ENCODE measurements around the gene POLE.

POLE gene

DNA sequence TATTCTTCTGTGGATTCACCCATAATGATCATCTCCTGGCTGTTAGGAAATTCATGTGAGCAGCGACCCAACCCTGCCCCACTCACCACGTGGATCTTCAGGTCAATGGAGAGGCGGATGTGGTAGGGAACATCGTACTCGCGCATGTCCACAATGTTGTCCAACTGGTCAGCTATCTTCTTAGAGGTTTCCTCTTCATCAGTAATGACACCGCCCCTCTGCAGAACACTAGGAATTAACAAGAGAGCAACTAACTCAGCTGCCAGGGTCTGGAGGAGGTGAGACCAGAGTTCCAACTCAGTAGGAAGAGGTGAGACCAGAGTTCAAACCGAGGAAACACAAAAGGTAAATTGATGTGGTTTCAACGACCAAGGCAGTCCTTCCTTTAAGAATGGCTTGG lies 9.7 kb downstream of the POLE start:
- in situ Hi-C loops (cut with MboI; ENCODE audit: low sequenced_read_pairs) = no loop called here

DNA sequence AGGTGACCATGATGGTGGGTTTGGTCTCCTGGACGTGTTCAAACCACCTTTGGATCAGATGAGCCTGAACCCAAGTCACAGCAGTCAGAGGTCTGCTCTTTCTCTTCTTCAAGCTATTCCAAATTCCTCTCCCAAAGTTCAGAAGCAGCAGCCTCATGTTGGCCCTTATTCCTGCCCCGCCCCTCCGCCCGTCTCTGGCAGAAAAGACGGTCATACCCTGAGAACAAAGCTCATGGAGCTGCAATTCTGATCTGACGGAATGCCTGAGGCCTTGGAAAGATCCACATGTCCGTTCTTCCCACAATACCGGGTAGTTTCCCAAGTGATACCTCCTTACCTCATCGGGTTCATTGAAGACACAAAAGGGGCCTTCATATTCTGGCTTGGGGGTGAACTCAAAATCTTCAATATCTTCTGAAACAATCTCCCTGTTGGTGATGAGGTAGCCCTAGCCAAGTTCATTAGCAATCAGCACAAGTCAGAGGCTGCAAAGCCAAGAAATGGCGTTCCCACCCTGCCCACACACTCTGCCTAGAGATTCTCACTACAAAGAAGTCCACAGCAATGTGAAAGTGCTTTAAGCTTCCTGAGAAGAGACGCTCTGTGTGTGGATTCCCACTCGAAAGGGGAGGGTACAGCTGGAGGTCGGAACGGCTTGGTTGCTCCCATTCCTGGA lies 11.2 kb downstream of the POLE start:
- in situ Hi-C loops (cut with MboI; ENCODE audit: low sequenced_read_pairs) = no loop called here

DNA sequence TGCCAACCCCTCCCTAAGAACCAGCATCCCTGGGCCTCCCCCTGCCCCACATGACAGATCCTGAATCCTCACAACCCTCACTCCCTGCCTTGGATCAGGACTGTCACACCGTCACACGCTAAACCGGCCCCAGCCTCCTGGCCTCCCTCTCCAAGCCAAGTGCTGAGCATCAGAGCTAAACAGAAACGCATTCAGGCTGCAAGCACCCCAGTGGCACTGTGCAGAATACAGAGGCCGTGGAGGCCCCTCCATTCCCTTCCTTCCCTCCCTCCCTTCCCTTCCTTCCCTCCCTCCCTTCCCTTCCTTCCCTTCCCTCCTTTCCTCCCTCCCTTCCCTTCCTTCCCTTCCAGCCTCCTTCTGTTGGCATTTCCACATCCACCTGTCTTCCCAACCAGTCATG lies 12.6 kb downstream of the POLE start:
- in situ Hi-C loops (cut with MboI; ENCODE audit: low sequenced_read_pairs) = no loop called here

DNA sequence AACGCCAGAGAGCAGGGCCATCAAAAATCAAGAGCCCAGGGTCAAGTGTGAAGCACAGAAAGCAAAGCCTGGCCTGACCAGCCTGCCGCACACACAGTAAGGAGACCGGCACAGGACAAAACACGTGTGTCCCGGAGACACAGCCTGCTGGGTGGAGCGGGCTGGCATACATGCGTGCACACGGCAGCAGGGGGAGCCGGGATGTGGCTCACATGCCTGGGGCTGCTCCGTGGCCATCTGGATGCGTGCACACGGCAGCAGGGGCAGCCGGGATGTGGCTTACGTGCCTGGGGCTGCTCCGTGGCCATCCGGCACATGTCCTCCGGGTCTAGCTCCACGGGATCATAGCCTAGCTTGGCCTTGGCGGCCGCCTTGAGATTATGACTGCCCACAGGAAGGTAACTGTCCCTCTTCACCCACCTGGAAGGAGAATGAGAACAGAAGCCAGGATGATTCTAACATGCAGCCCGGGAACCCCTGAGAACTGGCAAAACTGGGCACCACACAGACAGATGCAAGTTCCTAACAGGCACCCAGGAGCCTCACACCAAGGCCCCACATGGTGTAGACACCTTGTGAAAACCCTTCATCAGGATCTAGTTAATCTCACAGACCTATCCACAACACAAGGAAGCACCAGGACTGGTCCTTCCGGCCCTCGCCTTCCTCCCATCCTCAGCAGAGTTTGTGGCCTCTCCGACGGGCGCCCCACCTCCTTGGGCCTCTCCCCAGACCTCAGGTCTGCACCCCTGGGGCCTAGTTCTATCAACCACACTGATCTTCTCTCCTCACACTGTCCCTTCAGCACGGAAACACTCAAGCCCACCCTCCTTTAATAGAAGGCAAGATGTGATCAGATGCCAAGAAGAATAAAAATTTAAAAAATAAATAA lies 13.6 kb downstream of the POLE start:
- in situ Hi-C loops (cut with MboI; ENCODE audit: low sequenced_read_pairs) = no loop called here

DNA sequence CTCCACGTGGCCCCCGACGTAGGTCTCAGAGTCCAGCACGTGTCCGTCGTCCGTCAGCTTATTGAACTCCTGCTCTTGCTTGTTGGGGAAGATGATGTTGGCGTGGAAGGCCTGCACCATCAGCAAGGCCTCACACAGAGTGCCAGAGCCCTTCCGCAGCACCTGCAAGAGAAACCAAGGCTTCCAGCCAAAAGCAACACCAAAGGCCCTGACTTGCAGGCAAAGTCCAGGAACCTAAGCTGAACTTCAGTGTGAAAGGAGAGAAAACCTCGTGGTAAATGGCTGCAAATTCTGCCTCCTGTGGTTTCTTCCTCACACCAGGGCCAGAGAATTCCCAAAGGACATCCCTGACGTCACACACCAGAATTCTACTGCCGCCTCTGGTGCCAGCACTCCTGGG lies 14.5 kb downstream of the POLE start:
- in situ Hi-C loops (cut with MboI; ENCODE audit: low sequenced_read_pairs) = no loop called here

DNA sequence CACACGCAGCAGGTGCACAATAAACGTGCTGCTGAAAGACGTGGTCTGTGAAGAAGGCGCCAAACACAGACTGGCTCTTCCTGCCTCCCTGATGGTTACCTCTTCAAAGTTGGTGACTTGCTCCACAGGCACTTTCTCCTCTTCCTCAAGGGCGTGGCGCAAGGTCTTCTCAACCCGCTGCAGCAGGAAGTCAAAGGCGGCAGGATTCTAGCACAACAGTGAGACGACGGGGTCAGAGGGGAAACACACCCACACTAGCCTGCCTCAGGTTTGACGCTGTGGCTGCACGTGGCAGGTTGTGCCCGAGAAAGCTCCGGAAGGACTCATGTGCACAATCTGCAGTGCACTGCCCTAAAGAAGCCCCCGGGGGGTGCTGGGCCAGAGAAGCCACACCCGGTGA lies 15.0 kb downstream of the POLE start:
- in situ Hi-C loops (cut with MboI; ENCODE audit: low sequenced_read_pairs) = no loop called here

DNA sequence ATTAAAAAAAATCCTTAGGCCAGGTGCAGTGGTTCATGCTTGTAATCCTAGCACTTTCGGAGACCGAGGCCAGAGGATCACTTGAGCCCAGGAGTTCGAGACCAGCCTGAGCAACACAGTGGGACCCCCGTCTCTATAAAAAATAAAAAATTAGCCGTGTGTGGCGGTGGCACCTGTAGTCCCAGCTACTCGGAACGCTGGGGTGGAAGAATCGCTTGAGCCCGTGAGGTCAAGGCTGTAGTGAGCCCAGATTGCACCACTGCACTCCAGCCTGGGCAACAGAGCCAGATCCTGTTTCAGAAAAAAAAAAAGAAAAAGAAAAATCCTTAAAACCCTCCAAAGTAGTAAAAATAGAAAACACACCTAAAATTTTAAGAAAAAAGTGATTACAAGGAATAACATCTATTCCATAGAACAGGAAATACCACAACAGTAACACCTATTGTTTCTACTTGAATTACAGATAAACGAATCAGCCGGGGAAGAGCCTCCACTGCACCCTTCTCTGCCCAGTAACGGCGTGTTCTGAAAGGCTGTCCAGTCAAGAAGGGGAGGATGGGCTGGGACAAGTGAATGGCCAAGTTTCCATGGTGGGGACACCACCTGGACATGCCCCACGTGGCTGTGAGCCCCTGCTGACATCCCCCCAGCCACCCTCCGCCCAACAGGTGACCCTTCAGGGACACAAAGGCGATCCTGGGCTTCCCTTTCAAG lies 17.8 kb downstream of the POLE start:
- in situ Hi-C loops (cut with MboI; ENCODE audit: low sequenced_read_pairs) = no loop called here

DNA sequence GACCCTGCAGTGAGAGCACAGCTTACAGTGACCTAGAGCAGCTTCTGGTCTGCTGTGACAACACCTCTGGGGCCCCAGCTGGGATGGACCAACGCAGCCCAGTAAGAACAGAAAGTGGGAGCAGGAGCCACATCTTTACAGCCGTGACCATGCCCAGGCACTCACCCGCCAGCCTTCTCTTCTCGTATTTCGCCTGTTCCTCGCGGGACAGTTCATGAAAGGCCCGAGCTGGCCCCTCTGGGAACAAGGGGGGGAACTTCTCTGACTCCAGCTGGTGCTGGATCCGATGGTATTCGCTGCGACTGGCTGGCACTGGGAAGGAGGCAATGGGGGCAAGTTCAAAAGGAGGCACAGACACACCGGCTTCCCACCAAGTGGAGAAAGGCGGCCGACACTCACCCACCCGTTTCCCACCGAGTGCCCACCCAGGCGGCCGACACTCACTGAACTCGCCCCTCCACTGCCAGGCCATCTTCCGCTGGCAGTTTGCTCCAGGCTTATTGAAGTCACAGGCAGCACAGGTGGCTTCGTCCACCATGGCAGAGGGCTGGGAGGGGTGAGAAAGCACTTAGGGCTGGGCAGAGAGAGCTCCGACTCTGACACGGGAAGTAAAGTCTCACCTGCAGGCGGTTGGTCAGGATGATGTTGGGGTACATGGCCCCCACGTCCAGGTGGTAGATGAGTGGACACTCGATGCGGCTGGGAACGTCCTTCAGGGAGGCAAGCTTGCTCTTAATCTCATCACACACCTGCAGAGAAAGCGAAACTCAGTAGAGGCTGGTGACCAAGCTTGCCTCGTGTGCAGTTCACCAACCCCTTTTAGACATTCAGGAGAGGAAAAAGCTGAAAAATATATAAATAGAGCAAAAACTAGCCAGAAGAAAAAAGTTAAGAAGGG lies 18.7 kb downstream of the POLE start:
- in situ Hi-C loops (cut with MboI; ENCODE audit: low sequenced_read_pairs) = no loop called here

DNA sequence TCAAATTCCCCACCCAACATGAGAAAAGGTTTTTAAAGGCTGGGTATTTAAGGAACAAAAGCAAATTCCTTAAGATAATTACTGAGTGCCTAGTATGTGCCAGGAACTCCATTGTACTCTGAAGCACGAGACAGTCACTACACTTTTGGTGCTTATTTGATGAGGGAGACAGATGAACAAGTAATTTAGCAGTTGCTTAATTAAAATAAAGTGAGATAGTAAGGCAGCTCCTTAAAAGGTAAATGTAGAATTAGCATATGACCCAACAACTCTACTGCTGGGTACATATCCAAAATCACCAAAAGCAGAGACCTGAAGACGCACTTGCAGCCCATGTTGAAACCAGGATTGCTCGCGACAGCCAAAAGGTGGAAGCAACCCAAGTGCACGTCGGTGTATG lies 21.3 kb downstream of the POLE start:
- in situ Hi-C loops (cut with MboI; ENCODE audit: low sequenced_read_pairs) = no loop called here

DNA sequence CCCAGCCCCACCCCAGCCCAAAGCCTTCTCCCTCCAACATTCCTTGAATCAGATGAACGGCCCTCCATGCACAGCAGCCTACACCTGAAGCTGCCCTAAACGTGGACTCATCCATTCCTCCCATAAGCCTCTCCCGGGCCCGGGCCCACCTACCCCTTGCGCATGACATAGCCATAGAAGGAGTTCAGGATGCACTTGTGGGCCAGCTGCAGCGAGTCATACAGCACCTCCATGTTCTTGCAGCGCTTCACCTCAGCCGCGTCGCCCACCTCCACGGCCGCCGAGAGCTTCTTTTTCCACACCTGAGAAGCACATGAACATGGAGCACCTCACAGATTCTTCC lies 22.0 kb downstream of the POLE start:
- in situ Hi-C loops (cut with MboI; ENCODE audit: low sequenced_read_pairs) = no loop called here

DNA sequence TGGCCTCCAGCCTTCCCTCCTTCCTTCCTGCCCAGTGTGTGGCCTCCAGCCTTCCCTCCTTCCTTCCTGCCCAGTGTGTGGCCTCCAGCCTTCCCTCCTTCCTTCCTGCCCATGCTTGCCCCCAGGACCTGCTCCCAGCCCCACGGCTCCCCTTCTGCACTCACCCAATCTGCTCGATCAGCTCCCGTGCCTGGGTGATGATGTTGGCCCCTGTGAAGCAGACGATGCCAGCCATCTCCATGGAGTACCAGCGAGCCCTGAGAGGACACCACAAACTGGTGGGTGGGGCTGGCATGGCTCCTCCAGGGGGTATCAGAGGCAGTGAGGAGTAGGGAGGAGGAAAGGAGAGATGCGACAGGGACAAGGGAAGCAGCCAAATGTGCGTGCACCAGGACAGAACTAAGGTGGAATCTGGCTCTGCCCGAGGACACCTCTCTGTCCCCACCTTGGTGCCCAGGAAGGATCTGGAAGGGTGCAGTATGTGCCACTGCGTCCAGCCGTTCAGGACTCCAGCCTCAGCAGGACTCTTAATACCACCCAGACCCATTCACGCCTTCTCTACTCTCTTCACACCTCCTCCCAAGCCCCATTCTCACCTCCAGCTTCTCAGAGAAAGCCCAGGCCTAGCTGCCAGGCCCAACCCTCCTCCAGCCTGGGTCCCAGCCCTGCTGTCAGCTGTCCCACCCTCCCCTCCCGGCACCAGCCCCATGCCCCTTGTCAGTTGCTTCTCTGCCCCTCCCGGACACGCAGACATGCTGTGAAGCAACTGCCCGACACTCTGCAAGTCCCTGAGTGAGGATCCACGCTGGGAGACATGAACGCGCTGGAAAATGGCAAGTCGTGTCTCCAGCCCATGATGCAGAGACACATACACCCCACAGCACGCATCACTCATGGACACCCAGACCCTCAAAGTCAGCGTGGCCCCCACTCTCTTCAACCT lies 22.7 kb downstream of the POLE start:
- in situ Hi-C loops (cut with MboI; ENCODE audit: low sequenced_read_pairs) = no loop called here

DNA sequence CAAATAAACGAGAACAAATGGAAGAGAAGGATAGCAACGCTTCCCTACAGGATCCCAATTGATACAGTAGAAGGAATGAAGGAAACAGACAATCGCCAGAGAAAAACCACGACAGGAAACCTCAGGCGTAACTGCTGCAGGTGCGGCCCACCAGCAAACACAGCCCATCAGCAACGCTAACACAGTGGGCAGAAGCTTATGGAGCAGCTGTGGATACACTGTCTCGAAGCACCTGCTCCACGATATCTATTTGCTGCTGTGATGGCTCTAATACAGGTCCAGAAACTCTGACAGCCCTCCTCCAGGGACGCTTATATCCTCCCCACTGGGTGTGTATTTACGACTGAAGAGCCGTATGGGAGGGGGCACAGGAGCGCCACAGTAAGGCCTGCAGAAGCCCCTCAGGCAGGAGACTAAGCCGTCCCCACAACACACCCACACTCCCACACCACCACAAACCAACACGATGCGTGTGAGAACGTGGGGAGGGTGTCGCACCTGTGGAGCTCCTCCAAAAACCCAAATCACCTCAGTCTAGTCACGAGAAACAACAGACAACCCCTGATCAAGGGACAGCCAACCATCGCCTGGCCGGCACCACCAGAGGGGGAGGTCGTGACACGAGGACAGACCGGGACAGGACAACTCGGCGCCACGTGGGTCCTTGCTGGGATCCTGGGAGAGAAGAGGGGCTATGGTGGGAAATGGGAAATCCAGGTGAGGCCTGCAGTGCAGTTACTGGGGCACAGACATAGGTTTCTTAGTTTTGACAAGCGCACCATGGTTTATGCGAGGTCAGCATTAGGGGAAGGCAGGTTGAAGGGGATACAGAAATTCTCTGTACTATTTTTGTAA lies 24.0 kb downstream of the POLE start:
- in situ Hi-C loops (cut with MboI; ENCODE audit: low sequenced_read_pairs) = no loop called here

DNA sequence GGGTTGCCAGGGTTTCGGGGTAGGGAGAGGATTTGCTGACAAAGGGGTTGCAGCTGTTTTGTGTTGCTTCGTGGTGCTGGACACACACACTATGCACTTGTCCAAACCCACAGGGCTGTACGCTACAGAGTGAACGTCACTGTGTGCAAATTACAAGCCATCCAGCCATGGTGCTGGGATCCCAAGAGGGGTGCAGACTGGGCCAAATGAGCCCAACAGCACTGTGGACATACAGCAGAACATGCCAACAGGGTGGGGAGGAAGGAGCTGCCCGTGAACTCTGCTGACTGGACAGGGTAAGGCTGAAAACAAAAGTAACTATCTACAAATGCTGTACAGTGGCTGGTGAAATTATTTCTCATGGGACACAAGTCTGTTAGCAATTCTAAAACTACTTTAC lies 25.2 kb downstream of the POLE start:
- in situ Hi-C loops (cut with MboI; ENCODE audit: low sequenced_read_pairs) = no loop called here

DNA sequence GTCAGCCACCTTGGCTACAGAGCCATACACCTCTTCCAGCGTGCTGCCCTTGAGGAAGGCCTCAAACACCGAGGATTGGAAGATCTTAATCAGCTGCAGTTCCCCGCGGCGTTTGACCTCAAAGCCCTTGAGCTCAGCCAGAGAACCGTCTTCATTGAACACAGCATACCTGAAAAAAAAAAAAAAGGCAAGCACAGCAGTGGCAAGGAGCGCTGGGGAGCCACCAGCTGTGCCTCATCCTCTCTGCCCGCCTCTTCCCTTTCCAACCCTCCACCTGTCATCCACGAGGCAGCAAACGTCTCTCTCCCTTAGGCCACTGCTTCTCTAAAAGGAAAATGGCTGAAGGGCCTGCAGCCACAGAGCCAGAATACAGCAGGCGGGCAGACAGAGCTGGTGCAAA lies 26.1 kb downstream of the POLE start:
- in situ Hi-C loops (cut with MboI; ENCODE audit: low sequenced_read_pairs) = no loop called here

DNA sequence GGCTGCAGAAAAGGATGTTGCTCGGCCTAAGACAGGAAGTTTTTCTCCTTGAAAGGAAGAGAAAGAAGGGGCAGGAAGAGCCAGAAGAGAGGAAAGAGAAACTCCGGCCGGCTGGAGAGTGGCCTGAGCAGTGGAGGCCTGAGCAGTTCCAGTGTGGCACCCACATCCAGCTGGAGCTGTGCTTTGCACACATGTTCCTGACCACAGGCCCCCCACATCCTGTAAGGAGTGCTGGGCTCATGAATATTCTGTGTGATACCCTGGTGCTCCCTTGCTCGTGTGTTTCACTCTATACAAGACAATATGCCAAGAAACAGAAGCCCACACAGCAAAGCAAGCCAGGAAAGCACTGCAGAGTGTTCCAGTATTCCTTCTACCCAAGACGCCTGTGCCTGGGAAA lies 27.1 kb downstream of the POLE start:
- in situ Hi-C loops (cut with MboI; ENCODE audit: low sequenced_read_pairs) = no loop called here

DNA sequence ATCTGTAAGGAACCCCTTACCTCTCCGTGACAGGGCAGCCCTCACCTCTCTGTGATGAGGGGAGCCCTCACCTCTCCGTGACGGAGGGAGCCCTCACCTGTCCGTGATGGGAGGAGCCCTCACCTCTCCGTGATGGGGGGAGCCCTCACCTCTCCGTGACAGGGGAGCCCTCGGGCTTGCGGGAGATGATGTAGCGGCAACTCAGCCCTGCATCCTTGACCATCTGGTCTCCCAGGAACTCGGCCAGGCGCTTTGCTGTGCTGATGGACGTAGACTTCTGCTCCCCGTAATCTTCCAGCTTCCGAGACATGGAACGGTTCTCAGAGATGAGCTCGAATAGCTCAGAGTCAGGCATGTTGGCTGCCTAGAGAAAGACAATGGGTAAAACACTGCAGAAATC lies 28.0 kb downstream of the POLE start:
- in situ Hi-C loops (cut with MboI; ENCODE audit: low sequenced_read_pairs) = no loop called here

DNA sequence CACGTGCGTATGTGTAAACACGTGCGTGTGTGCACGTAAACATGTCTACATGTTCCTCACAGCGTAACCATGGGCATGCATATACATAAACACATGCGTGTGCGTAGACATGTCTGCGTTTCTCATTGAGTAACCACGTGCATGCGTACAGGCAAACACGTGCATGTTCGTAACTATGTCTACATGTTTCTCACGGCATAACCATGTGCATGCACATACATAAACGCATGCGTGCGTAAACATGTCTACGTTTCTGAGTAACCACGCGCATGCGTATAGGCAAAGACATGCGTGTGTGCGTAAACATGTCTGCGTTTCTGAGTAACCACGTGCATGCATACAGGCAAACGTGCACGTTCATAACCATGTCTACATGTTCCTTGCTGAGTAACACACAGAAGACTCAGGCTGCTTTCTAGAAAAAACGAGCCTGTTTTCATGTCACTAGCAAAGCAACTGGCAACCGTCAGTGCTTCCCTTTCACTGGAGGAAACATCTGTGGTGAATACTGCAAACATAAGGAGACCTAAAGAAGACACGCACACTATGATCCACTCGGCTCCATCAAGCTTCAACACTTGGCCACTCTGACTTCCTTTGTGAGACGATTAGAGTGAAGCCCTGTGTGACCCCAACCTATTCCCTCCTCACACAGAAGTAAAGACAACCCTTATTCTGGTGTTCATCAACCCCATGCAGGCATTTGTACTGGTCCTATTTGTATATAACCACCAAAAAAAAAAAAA lies 28.8 kb downstream of the POLE start:
- in situ Hi-C loops (cut with MboI; ENCODE audit: low sequenced_read_pairs) = no loop called here

DNA sequence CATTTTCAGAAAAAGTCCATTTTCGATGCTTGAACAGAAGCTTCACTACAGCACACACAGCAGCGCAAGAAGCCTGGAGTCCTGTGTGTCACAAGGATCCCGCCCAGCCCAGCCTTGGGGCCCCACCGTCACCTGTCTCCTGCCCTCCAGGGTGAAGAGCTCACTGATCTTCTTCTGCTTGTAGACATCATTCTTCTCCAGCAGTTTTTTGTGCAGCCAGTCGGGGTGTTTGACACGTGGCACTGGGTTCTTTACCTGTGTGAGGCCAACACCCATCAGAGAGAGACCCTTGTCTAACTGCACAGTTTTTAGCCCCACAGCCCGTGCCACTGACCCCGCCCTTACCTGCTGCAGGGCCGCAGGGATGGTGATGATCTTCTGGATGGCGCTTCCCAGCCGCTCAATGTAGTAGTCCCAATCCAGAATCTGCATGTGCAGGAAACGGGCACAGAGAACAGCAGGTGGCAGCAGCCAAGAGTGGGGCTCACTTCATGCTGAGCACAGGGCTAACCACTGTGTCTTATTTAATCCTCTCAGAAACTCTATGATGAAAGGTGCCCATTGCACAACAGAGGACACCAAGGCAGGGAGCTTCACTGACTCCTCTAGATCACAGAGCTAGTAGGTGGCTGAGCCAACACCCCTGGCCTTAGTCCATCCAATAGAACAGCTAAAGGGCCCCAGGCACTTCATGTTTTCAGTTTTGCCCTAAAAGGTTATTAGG lies 30.0 kb downstream of the POLE start:
- in situ Hi-C loops (cut with MboI; ENCODE audit: low sequenced_read_pairs) = no loop called here

Data from HL-60/S4 treated with phorbol 12-myristate 13-acetate at 8.2 ng/mL for 4 days and 3 days (cell line).